HepG2 (cell line): Measurements from ENCODE around the gene PSD4. TPM values are rescaled to one million over a fixed set of nuclear protein-coding genes. Genes with fewer than 3 reads are reported as not detected.

ENCODE experiments used
- ATAC-seq: fragments of 200-7000 bp; cut with Tn5 transposase; 3 replicates; pipeline ENCODE4 v1.9.1; 2020; ENCODE audit warnings: mild to moderate bottlenecking, moderate library complexity
- BruUV-seq: library from RNA; stranded (reverse); fragments of 400-500 nt; replicated peaks from 2 replicates; lab custom pipeline; 2021; lab: Mats Ljungman, UMichigan
- CTCF ChIA-PET: fragments of 300-600 bp; formaldehyde crosslinking; extraction: SDS; loops from one replicate; lab custom pipeline; 2021; ENCODE audit warnings: low total read pairs, inconsistent platforms, low intra/inter-chr PET ratio; lab: Yijun Ruan, JAX
- POLR2A ChIA-PET: fragments of 350-600 bp; sonication (Branson Sonifier 250); formaldehyde crosslinking; loops from one replicate; lab custom pipeline; 2020; ENCODE audit warnings: antibody characterized with exemption, inconsistent platforms; lab: Yijun Ruan, JAX
- DNase-seq: peaks from one replicate; pipeline ENCODE4 v3.0.0-alpha.2; 2015; ENCODE audit warnings: low spot score
- FAIRE-seq: peaks from 3 replicates; lab custom pipeline; 2011; peaks lifted over from hg19 to GRCh38; lab: Jason Lieb, UNC
- H2AFZ ChIP-seq: one replicate; pipeline ENCODE4 v1.6.1; 2011; ENCODE audit warnings: low read length, inconsistent platforms
- H3K27ac ChIP-seq: fragments of 300-600 bp; 3 replicates; pipeline ENCODE4 v1.8.0; 2011; ENCODE audit warnings: mixed run types, mild to moderate bottlenecking, mixed read lengths, low read length, inconsistent platforms; ENCODE audit not compliant: insufficient read depth; ENCODE audit errors: extremely low read length
- H3K27me3 ChIP-seq, 2 experiments: fragments of 200-600 bp in 1 of 2; 2 replicates in 1 of 2; 3 replicates in 1 of 2; pipeline versions ENCODE4 v1.6.0 to v1.8.0; 2011; ENCODE audit warnings: low read length in 2 of 2, mild to moderate bottlenecking in 2 of 2, moderate library complexity in 2 of 2, inconsistent platforms in 1 of 2; ENCODE audit not compliant: insufficient read depth in 2 of 2, control insufficient read depth in 1 of 2
- H3K36me3 ChIP-seq, 2 experiments: fragments of 200-600 bp in 1 of 2; replicated peaks in 1 of 2; 2 replicates in 1 of 2; 3 replicates in 1 of 2; pipeline versions ENCODE4 v1.5.1 to v1.8.0; 2011; ENCODE audit warnings: low read length in 2 of 2, inconsistent platforms in 1 of 2; ENCODE audit not compliant: insufficient read depth in 2 of 2, control insufficient read depth in 1 of 2
- H3K4me1 ChIP-seq: 2 replicates; pipeline ENCODE4 v1.5.1; 2012; ENCODE audit warnings: low read length, inconsistent platforms; ENCODE audit not compliant: insufficient read depth
- H3K4me2 ChIP-seq: 2 replicates; pipeline ENCODE4 v1.6.0; 2011; ENCODE audit warnings: low read depth, low read length, inconsistent platforms
- H3K4me3 ChIP-seq, 3 experiments: fragments of 200-600 bp in 1 of 3; sonication (generic), shearing (Covaris generic) in 1 of 3; replicated peaks in 1 of 3; 2 replicates each; pipeline ENCODE4 v1.5.1; 2011 to 2016; ENCODE audit warnings: low read length in 3 of 3, inconsistent platforms in 2 of 3, low read depth in 2 of 3, mild to moderate bottlenecking in 2 of 3, control low read depth in 1 of 3, mixed read lengths in 1 of 3; ENCODE audit not compliant: insufficient read depth in 1 of 3
- H3K79me2 ChIP-seq: one replicate; pipeline ENCODE4 v1.6.1; 2011; ENCODE audit warnings: low read length, inconsistent platforms; ENCODE audit not compliant: insufficient read depth
- H3K9ac ChIP-seq: 2 replicates; pipeline ENCODE4 v1.6.0; 2011; ENCODE audit warnings: mild to moderate bottlenecking, low read depth, low read length, inconsistent platforms; ENCODE audit not compliant: insufficient read depth
- H3K9me3 ChIP-seq: 2 replicates; pipeline ENCODE4 v1.5.1; 2012; ENCODE audit warnings: mild to moderate bottlenecking, low read length
- H4K20me1 ChIP-seq: 2 replicates; pipeline ENCODE4 v1.6.0; 2011; ENCODE audit warnings: inconsistent platforms, mild to moderate bottlenecking, low read length, moderate library complexity; ENCODE audit not compliant: insufficient read depth
- CTCF ChIP-seq: sonication (generic); formaldehyde crosslinking; IDR thresholded peaks from 2 replicates; pipeline ENCODE4 v1.5.0; 2020; ENCODE audit warnings: mild to moderate bottlenecking, missing genetic modification reagents, moderate library complexity
- KDM4B ChIP-seq: sonication (generic); formaldehyde crosslinking; IDR thresholded peaks from 2 replicates; pipeline ENCODE4 v1.4.0; 2020; ENCODE audit warnings: missing genetic modification reagents
- KLF11 ChIP-seq: IDR thresholded peaks from 2 replicates; pipeline ENCODE4 v1.6.1; 2016; ENCODE audit warnings: missing compliant biosample characterization
- PAF1 ChIP-seq: IDR thresholded peaks from 2 replicates; pipeline ENCODE4 v1.6.1; 2016; ENCODE audit warnings: missing genetic modification reagents, missing compliant biosample characterization
- SALL1 ChIP-seq: sonication (generic); formaldehyde crosslinking; IDR thresholded peaks from 2 replicates; pipeline ENCODE4 v1.8.0; 2022; ENCODE audit warnings: mild to moderate bottlenecking, missing genetic modification reagents
- SIX4 ChIP-seq: sonication (generic); formaldehyde crosslinking; IDR thresholded peaks from 2 replicates; pipeline ENCODE4 v1.4.0; 2020; ENCODE audit warnings: missing genetic modification reagents
- WGBS: methylation state at CpG from one replicate; pipeline ENCODE4 v1.1.6; 2017; ENCODE audit warnings: low lambda C conversion rate; 5-methylcytosine and 5-hydroxymethylcytosine counted together
- in situ Hi-C: cut with HindIII; loops from 2 replicates; pipeline ENCODE4 v1.10.0; 2017; ENCODE audit warnings: low pct_unique_long_range_greater_than_20kb; ENCODE audit not compliant: extremely low pct_ligation_motif_present
- intact Hi-C: fragments of 100-400 bp; cut with micrococcal nuclease; formaldehyde crosslinking; loops from one replicate; pipeline ENCODE4 v1.10.0; 2022; ENCODE audit not compliant: unreplicated experiment
- polyA plus RNA-seq, 8 experiments: library from polyadenylated mRNA; depleted of rRNA in 3 of 8; stranded (reverse) in 7 of 8; unstranded in 1 of 8; fragments of >200 nt; fragmentation: Illumina TruSeq in 4 of 8; extraction: Trizol in 4 of 8; gene quantifications; 2 replicates each; pipeline versions ENCODE4 v1.2.1 to v1.2.3, GENCODE V29; 2011 to 2016; ENCODE audit warnings: low read depth in 4 of 8, missing spikeins in 1 of 8, mixed read lengths in 1 of 8; ENCODE audit not compliant: insufficient read depth in 1 of 8
- total RNA-seq, 5 experiments: library from RNA; depleted of rRNA; stranded (reverse); fragments of >200 nt; fragmentation: Illumina TruSeq; extraction: Trizol; gene quantifications; 2 replicates each; pipeline ENCODE4 v1.2.3, GENCODE V29; 2016; ENCODE audit warnings: low read depth in 1 of 5

The PSD4 gene
- total and polyA plus RNA-seq, 2 of the 13 experiments (the other 11 are each of a cell fraction or from before 2014, with no cell fraction given) = 5.8 to 9.4 TPM

GRCh38 chr2:113196839-113197238, 23.1 kb downstream of the PSD4 start (continued):
- TF ChIP-seq PAF1 (CRISPR knock-in tag) (no peak), KLF11 (CRISPR knock-in tag) (no peak), KDM4B (CRISPR knock-in tag) (no peak), SIX4 (CRISPR knock-in tag) (no peak)

GRCh38 chr2:113197347-113198047, 23.7 kb downstream of the PSD4 start:
- TF ChIP-seq CTCF (0 out of 2 replicates have a peak, but pooled peaks have one; percentile 10), SALL1 (CRISPR knock-in tag) (no peak)
- TF ChIP-seq, all 625 proteins: peak for 1
- no peaks in the 10 kb centered on the region for H4K20me1 ChIP-seq
- H2AFZ ChIP-seq = no peak overlapping the region
- WGBS = 70% methylated on average over 8 of the region's 17 CpGs
- H3K4me1 ChIP-seq = peaks cover 44% of the 10 kb centered on the region
- no peaks in the 10 kb centered on the region for H3K79me2 ChIP-seq
- H3K9me3 ChIP-seq = no peaks in the 10 kb centered on the region
- DNase-seq (no peak), FAIRE-seq (no peak), ATAC-seq (no peak)
- in situ Hi-C loops = loop anchor here (5.0 kb wide), 2 partner anchors 60 to 115 kb away; no protein-coding TSS in a partner anchor
- ChIA-PET CTCF (interaction anchor here (3.0 to 4.3 kb wide), 2 partner anchors 60 to 117 kb away, joined by 34 to 80 read pairs; no protein-coding TSS in a partner anchor), POLR2A (interaction anchor here (1.4 to 3.4 kb wide), 8 partner anchors 11 to 109 kb away, joined by 4 to 66 read pairs (median 12); partner anchors contain the start of gene IL1RN)
- no peaks in the 10 kb centered on the region; a peak in 1 of 5 replicates for H3K27me3 ChIP-seq
- no TSS peak for BruUV-seq
- H3K27ac ChIP-seq = no peak overlapping the region
- H3K4me2 ChIP-seq = peak overlapping the region; percentile 80; the same call in 1 of the 2 replicates
- no peak overlapping the region for H3K9ac ChIP-seq
- no peaks in the 10 kb centered on the region; a peak in 1 of 5 replicates for H3K36me3 ChIP-seq
- H3K4me3 ChIP-seq = no peak overlapping the region
- intact Hi-C loops = loop anchor here (1.0 to 2.0 kb wide), 2 partner anchors 41 to 117 kb away; no protein-coding TSS in a partner anchor
